GM12892 (cell line): ENCODE data around the gene RNF26.

Experiments used
- POLR2A ChIP-seq: IDR thresholded peaks from 2 replicates; pipeline ENCODE4 v1.6.1; 2011; ENCODE audit warnings: low read depth, low read length, control low read depth
- TAF1 ChIP-seq: IDR thresholded peaks from 2 replicates; pipeline ENCODE4 v1.6.1; 2011; ENCODE audit warnings: low read depth, mild to moderate bottlenecking, control low read depth, low read length, borderline replicate concordance

DNA sequence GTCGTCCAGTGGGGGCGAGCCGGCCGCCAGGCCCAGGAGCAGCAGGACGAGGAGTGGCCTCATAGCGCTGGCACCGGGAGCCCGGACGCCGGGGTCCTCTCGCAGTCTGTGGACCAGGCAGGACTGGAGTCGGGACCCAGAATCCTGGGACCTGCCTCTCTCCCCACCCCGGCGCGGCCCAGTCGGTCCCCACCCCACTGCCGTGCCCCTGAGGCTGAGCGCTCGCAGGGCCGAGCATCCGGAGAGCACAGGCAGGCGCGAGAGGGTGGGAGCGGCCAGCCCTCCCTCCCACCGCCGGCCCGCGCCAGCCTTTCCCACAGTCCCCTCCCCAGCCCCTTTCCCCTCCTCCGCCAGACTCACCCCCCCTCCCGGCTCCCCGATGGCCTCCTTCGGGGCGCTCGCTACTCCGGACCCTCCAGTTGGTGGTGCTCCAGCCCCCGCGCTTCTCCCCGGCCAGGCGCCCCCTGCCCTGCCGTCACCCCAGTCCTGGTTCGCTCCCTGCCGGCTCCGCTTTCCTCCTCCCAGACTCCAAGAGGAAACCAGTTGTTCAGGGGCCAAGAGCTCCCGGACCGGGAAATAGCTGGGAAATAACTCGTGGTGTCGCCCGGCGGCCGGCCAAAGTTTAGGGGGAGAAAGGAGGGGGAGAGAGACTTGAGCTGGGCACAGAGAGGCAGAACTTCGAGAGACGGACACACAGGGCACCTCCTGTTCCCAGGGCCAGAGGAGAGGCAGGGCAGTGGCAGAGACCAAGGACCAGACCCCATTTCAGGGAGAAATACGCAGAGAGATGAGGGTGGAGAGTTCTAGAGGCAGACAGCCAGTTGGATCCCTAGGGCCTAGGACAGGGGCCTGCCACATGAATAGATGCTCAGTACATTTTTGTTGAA is 6.3 kb downstream of the RNF26 start, which contains the start of gene C1QTNF5:
- TF ChIP-seq TAF1, result no peak
- no peak for TF ChIP-seq POLR2A
